Ishikawa (cell line): ENCODE measurements around the gene POR.

Source experiments
- CEBPB ChIP-seq: IDR thresholded peaks from 2 replicates; pipeline ENCODE4 v1.6.1; 2012
- CREB1 ChIP-seq: IDR thresholded peaks from 2 replicates; pipeline ENCODE4 v1.6.1; 2012; ENCODE audit warnings: low read depth
- EGR1 ChIP-seq: IDR thresholded peaks from 2 replicates; pipeline ENCODE4 v1.6.1; 2012
- EP300 ChIP-seq: IDR thresholded peaks from 2 replicates; pipeline ENCODE4 v1.6.1; 2012; ENCODE audit warnings: borderline replicate concordance
- FOXM1 ChIP-seq: IDR thresholded peaks from 2 replicates; pipeline ENCODE4 v1.6.1; 2012; ENCODE audit warnings: low read depth, borderline replicate concordance
- NFIC ChIP-seq: IDR thresholded peaks from 2 replicates; pipeline ENCODE4 v1.6.1; 2012
- RAD21 ChIP-seq: IDR thresholded peaks from 2 replicates; pipeline ENCODE4 v1.6.1; 2012; ENCODE audit warnings: low read depth
- TAF1 ChIP-seq: IDR thresholded peaks from 2 replicates; pipeline ENCODE4 v1.6.1; 2012; ENCODE audit warnings: low read depth, mild to moderate bottlenecking
- TCF12 ChIP-seq: IDR thresholded peaks from 2 replicates; pipeline ENCODE4 v1.6.1; 2012; ENCODE audit warnings: low read depth
- TEAD4 ChIP-seq: IDR thresholded peaks from 2 replicates; pipeline ENCODE4 v1.6.1; 2012
- YY1 ChIP-seq: IDR thresholded peaks from 2 replicates; pipeline ENCODE4 v1.6.1; 2012; ENCODE audit warnings: low read depth
- ZBTB7A ChIP-seq: IDR thresholded peaks from 2 replicates; pipeline ENCODE4 v1.6.1; 2012; ENCODE audit warnings: low read depth
- TF ChIP-seq, protein P1 (sequence below): IDR thresholded peaks from 2 replicates; pipeline ENCODE4 v1.6.1; 2012; ENCODE audit warnings: low read depth, mild to moderate bottlenecking
- TF ChIP-seq, protein P2 (sequence below): IDR thresholded peaks from 2 replicates; pipeline ENCODE4 v1.6.1; 2012
- TF ChIP-seq, protein P3 (sequence below): IDR thresholded peaks from 2 replicates; pipeline ENCODE4 v1.6.1; 2012

The POR gene

DNA sequence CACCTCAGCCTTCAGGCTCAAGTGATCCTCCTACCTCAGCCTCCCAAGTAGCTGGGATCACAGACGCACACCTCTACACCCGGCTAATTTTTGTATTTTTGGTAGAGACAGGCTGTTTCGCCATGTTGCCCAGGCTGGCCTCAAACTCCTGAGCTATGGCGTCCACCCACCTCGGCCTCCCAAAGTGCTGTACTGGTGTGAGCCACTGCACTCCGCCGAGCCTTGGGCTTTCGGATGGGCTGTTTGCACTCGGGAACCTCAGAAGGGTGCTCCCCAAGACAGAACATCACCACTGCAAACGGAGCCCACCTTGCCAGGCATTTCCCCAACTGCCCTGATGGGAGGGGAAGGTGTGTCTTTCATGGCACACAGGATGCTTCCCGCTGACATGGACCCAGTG is 52.1 kb downstream of the POR start:
- TF ChIP-seq CREB1 (no peak), TAF1 (no peak), EP300 (no peak), RAD21 (no peak), YY1 (no peak), NFIC (no peak), TCF12 (no peak), ZBTB7A (no peak), TEAD4 (no peak), CEBPB (no peak), EGR1 (no peak), FOXM1 (no peak)
- TF ChIP-seq, protein P1, sequence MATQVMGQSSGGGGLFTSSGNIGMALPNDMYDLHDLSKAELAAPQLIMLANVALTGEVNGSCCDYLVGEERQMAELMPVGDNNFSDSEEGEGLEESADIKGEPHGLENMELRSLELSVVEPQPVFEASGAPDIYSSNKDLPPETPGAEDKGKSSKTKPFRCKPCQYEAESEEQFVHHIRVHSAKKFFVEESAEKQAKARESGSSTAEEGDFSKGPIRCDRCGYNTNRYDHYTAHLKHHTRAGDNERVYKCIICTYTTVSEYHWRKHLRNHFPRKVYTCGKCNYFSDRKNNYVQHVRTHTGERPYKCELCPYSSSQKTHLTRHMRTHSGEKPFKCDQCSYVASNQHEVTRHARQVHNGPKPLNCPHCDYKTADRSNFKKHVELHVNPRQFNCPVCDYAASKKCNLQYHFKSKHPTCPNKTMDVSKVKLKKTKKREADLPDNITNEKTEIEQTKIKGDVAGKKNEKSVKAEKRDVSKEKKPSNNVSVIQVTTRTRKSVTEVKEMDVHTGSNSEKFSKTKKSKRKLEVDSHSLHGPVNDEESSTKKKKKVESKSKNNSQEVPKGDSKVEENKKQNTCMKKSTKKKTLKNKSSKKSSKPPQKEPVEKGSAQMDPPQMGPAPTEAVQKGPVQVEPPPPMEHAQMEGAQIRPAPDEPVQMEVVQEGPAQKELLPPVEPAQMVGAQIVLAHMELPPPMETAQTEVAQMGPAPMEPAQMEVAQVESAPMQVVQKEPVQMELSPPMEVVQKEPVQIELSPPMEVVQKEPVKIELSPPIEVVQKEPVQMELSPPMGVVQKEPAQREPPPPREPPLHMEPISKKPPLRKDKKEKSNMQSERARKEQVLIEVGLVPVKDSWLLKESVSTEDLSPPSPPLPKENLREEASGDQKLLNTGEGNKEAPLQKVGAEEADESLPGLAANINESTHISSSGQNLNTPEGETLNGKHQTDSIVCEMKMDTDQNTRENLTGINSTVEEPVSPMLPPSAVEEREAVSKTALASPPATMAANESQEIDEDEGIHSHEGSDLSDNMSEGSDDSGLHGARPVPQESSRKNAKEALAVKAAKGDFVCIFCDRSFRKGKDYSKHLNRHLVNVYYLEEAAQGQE, result no peak
- TF ChIP-seq, protein P2, sequence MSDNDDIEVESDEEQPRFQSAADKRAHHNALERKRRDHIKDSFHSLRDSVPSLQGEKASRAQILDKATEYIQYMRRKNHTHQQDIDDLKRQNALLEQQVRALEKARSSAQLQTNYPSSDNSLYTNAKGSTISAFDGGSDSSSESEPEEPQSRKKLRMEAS, result no peak
- TF ChIP-seq, protein P3, sequence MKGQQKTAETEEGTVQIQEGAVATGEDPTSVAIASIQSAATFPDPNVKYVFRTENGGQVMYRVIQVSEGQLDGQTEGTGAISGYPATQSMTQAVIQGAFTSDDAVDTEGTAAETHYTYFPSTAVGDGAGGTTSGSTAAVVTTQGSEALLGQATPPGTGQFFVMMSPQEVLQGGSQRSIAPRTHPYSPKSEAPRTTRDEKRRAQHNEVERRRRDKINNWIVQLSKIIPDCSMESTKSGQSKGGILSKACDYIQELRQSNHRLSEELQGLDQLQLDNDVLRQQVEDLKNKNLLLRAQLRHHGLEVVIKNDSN, result no peak

DNA sequence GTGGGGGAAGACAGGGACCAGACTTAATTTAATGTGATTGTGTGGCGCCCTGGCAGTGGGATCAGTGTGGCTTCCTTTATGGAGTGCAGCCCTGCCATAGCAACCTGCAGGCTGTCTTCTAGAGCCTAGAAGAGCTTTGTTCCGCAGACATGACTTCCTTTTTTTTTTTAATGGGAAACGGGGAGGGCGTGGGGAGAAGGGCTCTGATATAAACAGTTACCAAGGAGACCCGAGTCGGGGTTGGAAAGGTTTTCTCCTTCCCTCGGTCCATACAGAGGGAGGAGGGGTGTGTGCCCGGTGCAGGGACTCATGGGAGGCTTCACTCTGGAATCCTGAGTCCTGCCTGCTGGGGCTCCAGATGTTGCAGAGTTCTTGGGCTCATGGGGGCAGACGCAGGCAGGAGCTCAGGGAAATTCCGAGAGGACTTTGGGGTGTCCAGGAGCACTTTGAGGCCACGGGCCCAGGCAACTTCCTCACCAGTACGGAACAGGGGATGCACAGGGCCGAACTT is 52.6 kb downstream of the POR start:
- TF ChIP-seq, protein P1, result no peak

DNA sequence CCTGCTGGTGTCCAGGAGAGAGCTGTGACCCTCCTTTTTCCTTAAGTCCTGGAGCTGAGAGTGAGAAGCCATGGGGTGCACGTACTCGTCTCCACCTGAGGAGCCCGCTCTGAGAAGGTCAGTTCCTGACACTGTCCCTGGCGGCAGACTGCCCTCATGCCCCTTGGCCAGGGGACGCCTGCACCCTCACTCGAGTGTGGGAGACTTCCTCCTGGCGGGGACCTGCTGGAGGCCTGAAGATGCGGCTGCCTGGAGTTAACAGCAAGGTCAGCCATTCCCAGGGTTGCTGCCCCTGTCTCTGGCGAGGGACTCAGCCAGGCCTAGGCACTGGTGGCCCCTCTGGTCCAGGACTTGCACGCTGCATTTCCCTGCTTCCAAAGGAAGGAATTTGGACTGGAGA is 53.1 kb downstream of the POR start:
- TF ChIP-seq RAD21, result no peak
- TF ChIP-seq, protein P3, result no peak
- no peak for TF ChIP-seq ZBTB7A
- TF ChIP-seq EP300, result no peak
- no peak for TF ChIP-seq TCF12
- no peak for TF ChIP-seq FOXM1
- no peak for TF ChIP-seq TEAD4
- TF ChIP-seq, protein P1, result no peak
- TF ChIP-seq CREB1, result no peak

DNA sequence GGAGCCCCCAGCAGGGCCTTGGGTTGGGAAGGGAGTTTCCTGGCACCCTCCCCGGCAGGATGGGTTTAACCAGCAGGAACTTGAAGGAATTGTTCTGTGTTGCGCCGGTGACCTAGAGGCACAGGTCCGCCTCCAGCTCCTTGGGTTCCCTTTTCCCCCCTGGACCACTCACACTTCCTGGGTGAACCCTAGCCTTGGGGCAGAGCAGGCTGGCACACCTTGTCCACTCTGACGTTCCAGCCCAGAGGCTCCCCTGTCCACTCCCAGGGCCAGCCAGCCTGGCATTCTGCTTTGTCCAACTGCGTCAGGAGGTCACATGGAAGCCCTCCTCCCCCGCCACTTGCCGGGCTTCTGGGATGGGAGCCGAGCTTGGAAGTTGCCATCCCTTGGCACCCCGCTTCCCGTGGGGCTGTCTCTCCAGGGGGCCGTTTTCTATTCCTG is 53.6 kb downstream of the POR start:
- TF ChIP-seq NFIC (no peak), ZBTB7A (no peak), CEBPB (no peak), TEAD4 (no peak), EGR1 (no peak), TCF12 (no peak), TAF1 (no peak), FOXM1 (no peak), EP300 (no peak)
- TF ChIP-seq, protein P1, result no peak
- TF ChIP-seq, protein P3, result no peak
